ENCODE data around the gene EYS.

GRCh38 chr6:65711531-65711930 is 4.5 kb upstream of the EYS start:
- TF ChIP-seq CTCF (conservative IDR thresholded peaks at IDR 0.05; ENCODE audit: low read length), result no peak
- TF ChIP-seq EZH2phosphoT487 (IDR thresholded peaks at IDR 0.05; ENCODE audit: borderline replicate concordance), result no peak

Data from Loucy (cell line).